Stomach (tissue), 9 donors: ENCODE measurements around the gene RASSF4. TPM values are rescaled to one million over a fixed set of nuclear protein-coding genes. Genes with fewer than 3 reads are reported as not detected.

Experiments
- DNase-seq, 2 donors: peaks; one replicate each; pipeline versions ENCODE4 v3.0.0 to v3.0.0-alpha.2; 2013 to 2019
- H3K27ac ChIP-seq, 5 donors: fragments of 200-600 bp in 4 of 5; sonication (generic) in 4 of 5; one replicate each; pipeline ENCODE4 v1.5.1; 2013 to 2019; ENCODE audit warnings: mild to moderate bottlenecking in 1 of 5, moderate library complexity in 1 of 5
- H3K27me3 ChIP-seq, 3 donors: fragments of 200-600 bp; sonication (generic); one replicate each; pipeline ENCODE4 v1.5.1; 2017 to 2019; ENCODE audit warnings: mixed run types in 1 of 3
- H3K36me3 ChIP-seq, 4 donors: fragments of 200-600 bp; sonication (generic); 1 replicate in 3 of 4; 2 replicates in 1 of 4; pipeline ENCODE4 v1.5.1; 2016 to 2019
- H3K4me1 ChIP-seq, 4 donors: fragments of 200-600 bp; sonication (generic); one replicate each; pipeline ENCODE4 v1.5.1; 2016 to 2019
- H3K4me3 ChIP-seq, 4 donors: fragments of 200-600 bp; sonication (generic) in 3 of 4; one replicate each; pipeline ENCODE4 v1.5.1; 2016 to 2019; ENCODE audit warnings: mild to moderate bottlenecking in 1 of 4
- H3K9me3 ChIP-seq, 4 donors: fragments of 200-600 bp; sonication (generic); one replicate each; pipeline ENCODE4 v1.5.1; 2016 to 2019
- EP300 ChIP-seq: sonication (generic); formaldehyde crosslinking; IDR thresholded peaks from one replicate; pipeline ENCODE4 v1.6.1; 2017; ENCODE audit warnings: antibody characterized with exemption
- POLR2A ChIP-seq, 4 donors: fragments of 450-650 bp; IDR thresholded peaks; one replicate each; pipeline ENCODE4 v1.6.1; 2016; ENCODE audit warnings: antibody characterized with exemption in 4 of 4, control low read depth in 2 of 4, mild to moderate bottlenecking in 1 of 4, moderate library complexity in 1 of 4
- POLR2AphosphoS5 ChIP-seq, 3 donors: sonication (generic); formaldehyde crosslinking; IDR thresholded peaks; one replicate each; pipeline ENCODE4 v1.6.1; 2016; ENCODE audit warnings: antibody characterized with exemption in 3 of 3
- WGBS, 5 donors: extraction: QIAGEN DNeasy Blood & Tissue Kit in 3 of 5; methylation state at CpG; one replicate each; pipeline versions ENCODE4 v1.1.5 to v1.1.7; 2013 to 2018; 5-methylcytosine and 5-hydroxymethylcytosine counted together
- intact Hi-C: fragments of 100-400 bp; cut with DNase I; formaldehyde crosslinking; loops from one replicate; pipeline ENCODE4 v1.15.1; 2023; ENCODE audit warnings: low total_unique reads
- polyA plus RNA-seq, 3 donors: library from polyadenylated mRNA; stranded (reverse); fragments of 200-250 nt; gene quantifications; one replicate each; pipeline ENCODE4 v1.2.3, GENCODE V29; 2013
- total RNA-seq, 5 donors: library from RNA; depleted of rRNA; stranded (reverse); fragments of >200 nt; gene quantifications; one replicate each; pipeline versions ENCODE4 v1.1.0 to v1.2.3, GENCODE V29; 2014 to 2016
- TF ChIP-seq, protein P1 (sequence below), 7 experiments: fragments of 450-650 bp in 4 of 7; fragments of 200-600 bp in 3 of 7; sonication (generic) in 3 of 7; IDR thresholded peaks; one replicate each; pipeline ENCODE4 v1.5.1; 2016 to 2019; ENCODE audit warnings: antibody characterized with exemption in 7 of 7, control low read depth in 2 of 7, mild to moderate bottlenecking in 1 of 7
- donor health status: healthy with polysubstance abuse.
- donor health status: Bipolar disorder and iron deficiency.
- donor health status: healthy.

Gene RASSF4
- total and polyA plus RNA-seq, 8 donors: 7.8 to 74.5 (median 14.6) TPM

- TF ChIP-seq POLR2A (IDR thresholded peaks at IDR 0.05): no peak
- TF ChIP-seq POLR2AphosphoS5 (IDR thresholded peaks at IDR 0.05): no peak
- TF ChIP-seq, protein P1, sequence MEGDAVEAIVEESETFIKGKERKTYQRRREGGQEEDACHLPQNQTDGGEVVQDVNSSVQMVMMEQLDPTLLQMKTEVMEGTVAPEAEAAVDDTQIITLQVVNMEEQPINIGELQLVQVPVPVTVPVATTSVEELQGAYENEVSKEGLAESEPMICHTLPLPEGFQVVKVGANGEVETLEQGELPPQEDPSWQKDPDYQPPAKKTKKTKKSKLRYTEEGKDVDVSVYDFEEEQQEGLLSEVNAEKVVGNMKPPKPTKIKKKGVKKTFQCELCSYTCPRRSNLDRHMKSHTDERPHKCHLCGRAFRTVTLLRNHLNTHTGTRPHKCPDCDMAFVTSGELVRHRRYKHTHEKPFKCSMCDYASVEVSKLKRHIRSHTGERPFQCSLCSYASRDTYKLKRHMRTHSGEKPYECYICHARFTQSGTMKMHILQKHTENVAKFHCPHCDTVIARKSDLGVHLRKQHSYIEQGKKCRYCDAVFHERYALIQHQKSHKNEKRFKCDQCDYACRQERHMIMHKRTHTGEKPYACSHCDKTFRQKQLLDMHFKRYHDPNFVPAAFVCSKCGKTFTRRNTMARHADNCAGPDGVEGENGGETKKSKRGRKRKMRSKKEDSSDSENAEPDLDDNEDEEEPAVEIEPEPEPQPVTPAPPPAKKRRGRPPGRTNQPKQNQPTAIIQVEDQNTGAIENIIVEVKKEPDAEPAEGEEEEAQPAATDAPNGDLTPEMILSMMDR (IDR thresholded peaks at IDR 0.05): no peak
- no peak for TF ChIP-seq EP300
- Histone ChIP-seq H3K27me3 (no peaks in the 10 kb centered on the region), H3K4me1 (peaks cover 16 to 26% (median 20%) of the 10 kb centered on the region in 4 donors), H3K4me3 (no peak overlapping the region), H3K9me3 (no peaks in the 10 kb centered on the region), H3K27ac (no peak overlapping the region), H3K36me3 (peaks cover 0 to 10% (median 3%) of the 10 kb centered on the region in 4 donors)
- DNase-seq: no peak
- 61 to 79% (median 68%) methylated on average over 2 of the region's 2 CpGs for WGBS, 5 donors
- intact Hi-C loops: no loop called here
These were observed 6.8 kb upstream of the RASSF4 start for GRCh38 chr10:44952779-44953231.

GRCh38 chr10:44954042-44954441, 5.6 kb upstream of the RASSF4 start:
- no peak for DNase-seq
- no peak overlapping the region for H3K27ac ChIP-seq
- H3K9me3 ChIP-seq: no peaks in the 10 kb centered on the region
- H3K4me1 ChIP-seq: peaks cover 27 to 38% (median 30%) of the 10 kb centered on the region in 4 donors
- peaks cover 0 to 10% (median 3%) of the 10 kb centered on the region in 4 donors for H3K36me3 ChIP-seq
- no peaks in the 10 kb centered on the region for H3K27me3 ChIP-seq
- no peak for TF ChIP-seq EP300
- no peak for TF ChIP-seq POLR2AphosphoS5 (IDR thresholded peaks at IDR 0.05)
- TF ChIP-seq POLR2A (IDR thresholded peaks at IDR 0.05): no peak
- TF ChIP-seq, protein P1 (IDR thresholded peaks at IDR 0.05): no peak
- intact Hi-C loops: no loop called here
- no peak overlapping the region for H3K4me3 ChIP-seq

GRCh38 chr10:44954962-44955361, 4.6 kb upstream of the RASSF4 start:
- no peak for DNase-seq
- H3K4me3 ChIP-seq: no peak overlapping the region
- H3K4me1 ChIP-seq: peaks cover 23 to 38% (median 31%) of the 10 kb centered on the region in 4 donors
- intact Hi-C loops: no loop called here
- TF ChIP-seq POLR2AphosphoS5 (IDR thresholded peaks at IDR 0.05) (no peak), EP300 (no peak)
- TF ChIP-seq, protein P1 (IDR thresholded peaks at IDR 0.05): no peak
- H3K9me3 ChIP-seq: no peaks in the 10 kb centered on the region
- H3K27ac ChIP-seq: peak overlapping the region in 1 of 5 donors; percentile 46
- no peaks in the 10 kb centered on the region for H3K27me3 ChIP-seq
- peaks cover 0 to 10% (median 3%) of the 10 kb centered on the region in 4 donors for H3K36me3 ChIP-seq

DNA sequence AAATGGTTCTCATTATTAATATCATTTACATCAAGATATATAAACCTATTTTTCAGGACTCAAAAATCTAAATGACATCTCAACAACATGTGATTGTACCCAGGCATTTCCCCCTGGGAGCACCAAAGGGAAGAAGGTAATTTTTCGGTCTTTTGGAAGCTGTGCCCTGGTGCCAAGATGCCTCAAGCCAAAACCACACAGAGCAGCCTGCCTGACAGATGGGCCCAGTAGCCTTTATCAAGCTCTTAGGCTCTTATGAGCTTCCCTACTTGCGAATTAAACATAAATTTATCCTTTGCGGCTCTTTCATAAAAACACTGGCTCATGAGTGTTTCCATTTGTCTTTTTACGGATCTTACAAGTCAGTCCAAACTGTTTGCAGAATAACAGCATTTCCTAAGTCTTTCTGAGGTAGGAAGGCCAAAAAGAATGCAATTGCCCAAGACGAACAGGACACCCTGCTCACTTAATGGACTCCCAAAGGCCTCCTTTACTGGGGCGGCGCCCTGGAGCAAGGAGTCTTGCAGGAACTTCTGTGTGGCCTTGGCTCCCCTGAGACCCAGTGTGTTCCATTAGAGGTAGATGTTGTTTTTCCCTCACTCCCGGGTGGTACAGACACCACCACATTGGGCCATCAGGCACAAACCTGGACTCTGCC, 4.1 kb upstream of the RASSF4 start:
- H3K27ac ChIP-seq: peak overlapping the region in 1 of 5 donors; percentile 47
- intact Hi-C loops: no loop called here
- H3K4me3 ChIP-seq: no peak overlapping the region
- no peaks in the 10 kb centered on the region for H3K9me3 ChIP-seq
- peaks cover 0 to 10% (median 3%) of the 10 kb centered on the region in 4 donors for H3K36me3 ChIP-seq
- no peak for TF ChIP-seq EP300
- H3K4me1 ChIP-seq: peaks cover 24 to 39% (median 32%) of the 10 kb centered on the region in 4 donors
- WGBS, 5 donors: 66 to 89% (median 88%) methylated on average over 8 of the region's 8 CpGs
- DNase-seq: no peak
- H3K27me3 ChIP-seq: no peaks in the 10 kb centered on the region

DNA sequence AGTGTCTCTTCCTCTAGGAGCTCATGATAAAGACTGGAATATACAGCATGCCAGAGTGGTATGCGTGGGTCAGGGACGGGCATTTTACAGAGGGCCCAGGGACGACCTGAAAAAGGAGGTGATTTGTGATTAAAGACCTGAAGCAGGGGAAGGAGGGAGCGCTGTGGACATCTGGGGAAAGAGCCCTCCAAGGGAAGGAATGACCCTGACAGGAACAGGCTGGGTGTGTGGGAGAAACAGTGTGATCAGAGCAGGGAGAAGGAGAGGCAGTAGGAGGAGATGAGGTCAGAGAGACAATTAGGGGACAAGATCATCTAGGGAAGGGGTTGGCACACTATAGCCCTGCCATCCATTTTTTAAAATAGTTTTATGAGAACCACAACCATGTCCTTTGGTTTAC, 3.4 kb upstream of the RASSF4 start:
- H3K27me3 ChIP-seq: no peaks in the 10 kb centered on the region
- intact Hi-C loops: no loop called here
- H3K4me1 ChIP-seq: peaks cover 29 to 45% (median 36%) of the 10 kb centered on the region in 4 donors
- WGBS, 5 donors: 93 to 98% (median 97%) methylated on average over 4 of the region's 4 CpGs
- H3K27ac ChIP-seq: peak overlapping the region in 2 of 5 donors; percentile 15 to 47
- H3K9me3 ChIP-seq: no peaks in the 10 kb centered on the region
- H3K4me3 ChIP-seq: no peak overlapping the region
- no peak for DNase-seq
- TF ChIP-seq EP300 (no peak), POLR2AphosphoS5 (IDR thresholded peaks at IDR 0.05) (no peak), POLR2A (IDR thresholded peaks at IDR 0.05) (no peak)
- TF ChIP-seq, protein P1 (IDR thresholded peaks at IDR 0.05): no peak
- peaks cover 0 to 10% (median 3%) of the 10 kb centered on the region in 4 donors for H3K36me3 ChIP-seq
